Mammary epithelial cell (primary cell): ENCODE results near the gene MACO1.

Source experiments
- EZH2 ChIP-seq: IDR thresholded peaks from 2 replicates; pipeline ENCODE4 v1.6.1; 2012; ENCODE audit warnings: low read length, inconsistent platforms, borderline replicate concordance
- TF ChIP-seq, protein P1 (sequence below), 2 donors: IDR thresholded peaks in 1 of 2; conservative IDR thresholded peaks in 1 of 2; 2 replicates each; pipeline ENCODE4 v1.5.1; 2011 to 2012; ENCODE audit warnings: inconsistent platforms in 2 of 2, low read length in 2 of 2, mild to moderate bottlenecking in 2 of 2, control low read depth in 1 of 2, low read depth in 1 of 2; ENCODE audit not compliant: insufficient read depth in 1 of 2; ENCODE audit errors: extremely low read depth in 1 of 2

GRCh38 chr1:25430073-25430966, at the start of gene MACO1:
- TF ChIP-seq EZH2: no peak
- TF ChIP-seq, protein P1, sequence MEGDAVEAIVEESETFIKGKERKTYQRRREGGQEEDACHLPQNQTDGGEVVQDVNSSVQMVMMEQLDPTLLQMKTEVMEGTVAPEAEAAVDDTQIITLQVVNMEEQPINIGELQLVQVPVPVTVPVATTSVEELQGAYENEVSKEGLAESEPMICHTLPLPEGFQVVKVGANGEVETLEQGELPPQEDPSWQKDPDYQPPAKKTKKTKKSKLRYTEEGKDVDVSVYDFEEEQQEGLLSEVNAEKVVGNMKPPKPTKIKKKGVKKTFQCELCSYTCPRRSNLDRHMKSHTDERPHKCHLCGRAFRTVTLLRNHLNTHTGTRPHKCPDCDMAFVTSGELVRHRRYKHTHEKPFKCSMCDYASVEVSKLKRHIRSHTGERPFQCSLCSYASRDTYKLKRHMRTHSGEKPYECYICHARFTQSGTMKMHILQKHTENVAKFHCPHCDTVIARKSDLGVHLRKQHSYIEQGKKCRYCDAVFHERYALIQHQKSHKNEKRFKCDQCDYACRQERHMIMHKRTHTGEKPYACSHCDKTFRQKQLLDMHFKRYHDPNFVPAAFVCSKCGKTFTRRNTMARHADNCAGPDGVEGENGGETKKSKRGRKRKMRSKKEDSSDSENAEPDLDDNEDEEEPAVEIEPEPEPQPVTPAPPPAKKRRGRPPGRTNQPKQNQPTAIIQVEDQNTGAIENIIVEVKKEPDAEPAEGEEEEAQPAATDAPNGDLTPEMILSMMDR (conservative IDR thresholded peaks at IDR 0.05 in 1 of 2, IDR thresholded peaks at IDR 0.05 in 1 of 2; ENCODE audit: extremely low read depth in 1 of 2, insufficient read depth in 1 of 2, low read depth in 1 of 2, low read length in 2 of 2): no peak
